GM12878 (cell line): Measurements from ENCODE around the gene GPR176. TPM values are rescaled to one million over a fixed set of nuclear protein-coding genes. Genes with fewer than 3 reads are reported as not detected.
"Not testable (repeated sequence)": the region's sequence is repeated elsewhere in the genome, so short reads cannot be mapped to it uniquely, and the experiment has no call there.

Experiments
- ATAC-seq: fragments of 200-7000 bp; cut with Tn5 transposase; 3 replicates; pipeline ENCODE4 v1.9.1; 2020; ENCODE audit warnings: mild to moderate bottlenecking, moderate library complexity
- BruUV-seq: library from RNA; stranded (reverse); fragments of 400-500 nt; replicated peaks from 2 replicates; lab custom pipeline; 2021; lab: Mats Ljungman, UMichigan
- CTCF ChIA-PET: fragments of 300-600 bp; sonication (Branson Sonifier 250); formaldehyde crosslinking; extraction: SDS; loops from one replicate; lab custom pipeline; 2021; ENCODE audit warnings: inconsistent platforms; lab: Yijun Ruan, JAX
- POLR2A ChIA-PET: fragments of 350-600 bp; formaldehyde crosslinking; extraction: SDS; loops from one replicate; lab custom pipeline; 2021; ENCODE audit warnings: inconsistent platforms; lab: Charles Lee
- RAD21 ChIA-PET: fragments of 300-600 bp; sonication (Branson Sonifier 250); formaldehyde crosslinking; loops from one replicate; lab custom pipeline; 2023; ENCODE audit warnings: antibody characterized with exemption; ENCODE audit not compliant: unreplicated experiment; lab: Charles Lee
- SMC1A ChIA-PET: fragments of 300-600 bp; sonication (Branson Sonifier 250); formaldehyde crosslinking; loops from one replicate; lab custom pipeline; 2023; ENCODE audit not compliant: unreplicated experiment, uncharacterized antibody; lab: Charles Lee
- DNase-seq: peaks from one replicate; pipeline ENCODE4 v3.0.0-alpha.2; 2011; ENCODE audit warnings: low read depth, low spot score
- FAIRE-seq: peaks from 3 replicates; lab custom pipeline; 2011; peaks lifted over from hg19 to GRCh38; lab: Jason Lieb, UNC
- H2AFZ ChIP-seq: 2 replicates; pipeline ENCODE4 v1.6.0; 2011; ENCODE audit warnings: low read depth, low read length, control low read depth; ENCODE audit not compliant: control insufficient read depth
- H3K27ac ChIP-seq: 2 replicates; pipeline ENCODE4 v1.5.1; 2011; ENCODE audit warnings: control low read depth; ENCODE audit not compliant: control insufficient read depth, insufficient read depth
- H3K27me3 ChIP-seq, 2 experiments: replicated peaks in 1 of 2; 2 replicates each; pipeline versions ENCODE4 v1.6.0 to v1.6.1; 2011; ENCODE audit warnings: low read length in 1 of 2; ENCODE audit not compliant: control insufficient read depth in 2 of 2, insufficient read depth in 2 of 2
- H3K36me3 ChIP-seq, 2 experiments: 2 replicates each; pipeline ENCODE4 v1.5.1; 2011; ENCODE audit warnings: low read length in 1 of 2; ENCODE audit not compliant: control insufficient read depth in 2 of 2, insufficient read depth in 2 of 2
- H3K4me1 ChIP-seq: 2 replicates; pipeline ENCODE4 v1.6.1; 2011; ENCODE audit warnings: mild to moderate bottlenecking, low read length, moderate library complexity, mixed read lengths; ENCODE audit not compliant: control insufficient read depth, insufficient read depth
- H3K4me2 ChIP-seq: 2 replicates; pipeline ENCODE4 v1.6.0; 2011; ENCODE audit warnings: control low read depth; ENCODE audit not compliant: control insufficient read depth, insufficient read depth
- H3K4me3 ChIP-seq: fragments of 200-600 bp; sonication (generic); 2 replicates; pipeline ENCODE4 v1.5.1; 2016
- H3K79me2 ChIP-seq: 2 replicates; pipeline ENCODE4 v1.6.0; 2011; ENCODE audit warnings: low read length; ENCODE audit not compliant: control insufficient read depth, insufficient read depth
- H3K9ac ChIP-seq: 2 replicates; pipeline ENCODE4 v1.8.0; 2011; ENCODE audit warnings: low read length, control low read depth, mixed read lengths; ENCODE audit not compliant: control insufficient read depth, insufficient read depth
- H3K9me3 ChIP-seq: replicated peaks from 3 replicates; pipeline ENCODE4 v1.5.1; 2011; ENCODE audit warnings: mild to moderate bottlenecking, low read length; ENCODE audit not compliant: control insufficient read depth, insufficient read depth
- H4K20me1 ChIP-seq: 2 replicates; pipeline ENCODE4 v1.6.0; 2011; ENCODE audit not compliant: control insufficient read depth, insufficient read depth
- RCOR1 ChIP-seq: conservative IDR thresholded peaks from 2 replicates; pipeline ENCODE4 v1.6.1; 2012; ENCODE audit warnings: low read depth, low read length, improper control_type of control experiment
- ZBTB4 ChIP-seq: fragments of 450-650 bp; formaldehyde crosslinking; IDR thresholded peaks from 2 replicates; pipeline ENCODE4 v1.4.0; 2022; ENCODE audit warnings: mild to moderate bottlenecking, moderate library complexity
- ZNF384 ChIP-seq: IDR thresholded peaks from 2 replicates; pipeline ENCODE4 v1.6.1; 2012; ENCODE audit warnings: low read depth, mild to moderate bottlenecking, low read length, improper control_type of control experiment, borderline replicate concordance
- ZNF592 ChIP-seq: fragments of 450-650 bp; IDR thresholded peaks from 2 replicates; pipeline ENCODE4 v1.6.1; 2017; ENCODE audit warnings: mild to moderate bottlenecking, moderate library complexity
- WGBS: methylation state at CpG from one replicate; pipeline ENCODE4 v1.1.6; 2016; ENCODE audit warnings: low lambda C conversion rate; ENCODE audit not compliant: insufficient replicate concordance, insufficient coverage; ENCODE audit errors: missing lambda C conversion rate; 5-methylcytosine and 5-hydroxymethylcytosine counted together
- in situ Hi-C: fragments of 300-500 bp; cut with MboI; formaldehyde crosslinking; loops from 9 replicates; pipeline ENCODE4 v1.14.3; 2018; ENCODE audit warnings: mixed read lengths
- intact Hi-C: fragments of 100-400 bp; cut with micrococcal nuclease; formaldehyde crosslinking; loops from one replicate; pipeline ENCODE4 v1.14.2; 2022; ENCODE audit not compliant: unreplicated experiment
- polyA plus RNA-seq, 11 experiments: library from polyadenylated mRNA; depleted of rRNA in 4 of 11; unstranded in 6 of 11; stranded (reverse) in 5 of 11; fragments of >200 nt; fragmentation: Nextera tagmentation in 4 of 11; fragmentation: Illumina TruSeq in 1 of 11; extraction: Ambion mirVana in 4 of 11; extraction: Trizol in 1 of 11; gene quantifications; 1 replicate in 1 of 11; 2 replicates in 10 of 11; pipeline versions ENCODE4 v1.2.1 to v1.2.3, GENCODE V29; 2011 to 2016; ENCODE audit warnings: inconsistent platforms in 2 of 11, missing spikeins in 2 of 11, low read depth in 1 of 11
- total RNA-seq, 4 experiments: library from RNA; depleted of rRNA in 3 of 4; stranded (reverse); fragments of >200 nt in 3 of 4; fragmentation: Illumina TruSeq in 1 of 4; extraction: Trizol in 1 of 4; gene quantifications; 2 replicates each; pipeline versions ENCODE4 v1.2.1 to v1.2.3, GENCODE V29; 2013 to 2021

The GPR176 gene
- total and polyA plus RNA-seq, 10 of the 15 experiments (the other 5 are each of a cell fraction or from before 2014, with no cell fraction given): 0.02 to 0.33 (median 0.16) TPM; not detected in 4

- TF ChIP-seq ZBTB4: no peak
- no peak for TF ChIP-seq ZNF384
- no peak for TF ChIP-seq RCOR1
- TF ChIP-seq ZNF592: no peak
These were observed 24.0 kb downstream of the GPR176 start (continued) for GRCh38 chr15:39896101-39896500.

DNA sequence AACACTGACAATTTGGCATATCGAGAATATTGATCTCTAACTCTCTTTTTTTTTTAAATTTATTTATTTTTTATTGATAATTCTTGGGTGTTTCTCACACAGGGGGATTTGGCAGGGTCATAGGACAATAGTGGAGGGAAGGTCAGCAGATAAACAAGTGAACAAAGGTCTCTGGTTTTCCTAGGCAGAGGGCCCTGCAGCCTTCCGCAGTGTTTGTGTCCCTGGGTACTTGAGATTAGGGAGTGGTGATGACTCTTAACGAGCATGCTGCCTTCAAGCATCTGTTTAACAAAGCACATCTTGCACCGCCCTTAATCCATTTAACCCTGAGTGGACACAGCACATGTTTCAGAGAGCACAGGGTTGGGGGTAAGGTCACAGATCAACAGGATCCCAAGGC, 27.0 kb downstream of the GPR176 start:
- ATAC-seq, RAD21 ChIA-PET, POLR2A ChIA-PET, intact Hi-C loops, H3K27me3 ChIP-seq, H3K9ac ChIP-seq, in situ Hi-C loops, H3K4me1 ChIP-seq, SMC1A ChIA-PET, H3K9me3 ChIP-seq, H4K20me1 ChIP-seq, FAIRE-seq, CTCF ChIA-PET, H3K27ac ChIP-seq, H3K4me3 ChIP-seq, H3K36me3 ChIP-seq, H3K4me2 ChIP-seq, H3K79me2 ChIP-seq, DNase-seq, BruUV-seq, H2AFZ ChIP-seq: not testable (repeated sequence)
- 50% methylated on average over 2 of the region's 4 CpGs for WGBS
